Ramos (cell line): Measurements from ENCODE around the gene ADIPOR2.

Experiments used
- in situ Hi-C: fragments of 300-500 bp; cut with MboI; formaldehyde crosslinking; loops from one replicate; pipeline ENCODE4 v1.14.3; 2022; ENCODE audit warnings: low sequenced_read_pairs; ENCODE audit not compliant: unreplicated experiment

The ADIPOR2 gene

DNA sequence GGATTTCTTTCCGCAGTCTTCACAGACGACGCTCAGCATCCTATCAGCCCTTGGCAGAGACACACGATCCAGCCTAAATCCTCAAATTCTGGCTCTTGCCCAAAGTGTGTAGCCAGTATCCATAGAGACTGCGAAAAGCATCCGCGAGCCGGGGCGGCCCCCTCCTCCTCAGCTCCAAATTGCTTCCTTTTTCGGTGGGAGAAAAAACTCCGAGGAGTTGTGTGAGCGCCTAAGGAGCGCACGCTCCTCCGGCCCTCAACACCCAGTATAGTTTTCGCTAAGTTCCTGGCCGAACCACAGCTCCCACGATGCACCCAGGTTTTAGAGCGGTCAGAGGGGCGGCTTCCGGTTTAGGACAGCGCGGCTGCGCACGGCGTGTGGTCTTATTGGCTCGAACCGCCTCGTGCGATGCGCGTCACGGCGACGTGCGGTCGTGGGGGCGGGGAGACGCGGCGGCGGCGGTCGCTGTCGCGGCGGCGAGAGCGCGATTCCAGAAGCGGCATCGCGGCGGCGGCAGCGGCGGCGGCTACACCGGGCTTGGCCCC, at the start of gene ADIPOR2:
Gene ADIPOR2, plus strand, starts transcription at position 493 of the 545 bp plus-strand sequence. CDS start 63,274 bp downstream, outside the sequence.
- in situ Hi-C loops = no loop called here

DNA sequence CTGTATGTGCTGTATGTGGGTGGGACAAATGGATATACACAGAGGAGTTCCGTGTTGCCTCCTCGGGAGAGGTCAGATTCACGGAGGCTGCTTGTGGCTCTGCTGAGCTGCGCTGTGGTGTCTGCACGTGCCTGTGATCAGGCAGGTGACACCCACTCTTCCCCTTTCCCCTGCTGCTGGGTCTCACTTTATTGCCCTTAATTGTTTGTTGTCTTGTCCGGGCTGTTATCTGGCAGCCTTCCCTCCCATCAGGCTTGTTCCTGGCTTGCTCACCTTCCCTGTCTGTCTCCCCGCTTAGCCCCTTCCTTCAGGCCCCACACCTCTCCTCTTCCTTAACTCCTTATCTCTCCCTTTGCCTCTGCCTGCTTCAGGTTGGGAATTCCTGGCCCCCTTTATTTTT, 48.4 kb upstream of the ADIPOR2 start:
- in situ Hi-C loops = loop anchor here (25.0 kb wide), 1 partner anchor 945 kb away; no protein-coding TSS in a partner anchor

DNA sequence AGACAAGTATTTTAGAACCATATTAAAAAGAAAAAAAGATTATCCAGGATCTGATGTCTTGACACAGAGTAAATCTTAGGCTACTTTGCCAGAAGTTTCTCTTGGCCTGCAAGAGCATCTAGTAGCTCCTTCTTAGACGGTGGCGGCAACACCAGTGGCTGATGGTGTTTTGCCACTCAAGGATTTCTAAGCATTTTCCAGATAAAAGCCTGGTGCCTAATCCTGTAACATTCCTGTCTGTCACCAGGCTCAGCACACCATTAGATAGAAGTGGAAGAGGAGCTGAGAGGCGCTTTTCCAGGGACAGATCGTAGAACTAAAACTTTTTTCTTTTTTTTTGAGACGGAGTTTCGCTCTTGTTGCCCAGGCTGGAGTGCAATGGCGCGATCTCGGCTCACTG, 47.8 kb upstream of the ADIPOR2 start:
- in situ Hi-C loops = loop anchor here (25.0 kb wide), 1 partner anchor 944 kb away; no protein-coding TSS in a partner anchor

DNA sequence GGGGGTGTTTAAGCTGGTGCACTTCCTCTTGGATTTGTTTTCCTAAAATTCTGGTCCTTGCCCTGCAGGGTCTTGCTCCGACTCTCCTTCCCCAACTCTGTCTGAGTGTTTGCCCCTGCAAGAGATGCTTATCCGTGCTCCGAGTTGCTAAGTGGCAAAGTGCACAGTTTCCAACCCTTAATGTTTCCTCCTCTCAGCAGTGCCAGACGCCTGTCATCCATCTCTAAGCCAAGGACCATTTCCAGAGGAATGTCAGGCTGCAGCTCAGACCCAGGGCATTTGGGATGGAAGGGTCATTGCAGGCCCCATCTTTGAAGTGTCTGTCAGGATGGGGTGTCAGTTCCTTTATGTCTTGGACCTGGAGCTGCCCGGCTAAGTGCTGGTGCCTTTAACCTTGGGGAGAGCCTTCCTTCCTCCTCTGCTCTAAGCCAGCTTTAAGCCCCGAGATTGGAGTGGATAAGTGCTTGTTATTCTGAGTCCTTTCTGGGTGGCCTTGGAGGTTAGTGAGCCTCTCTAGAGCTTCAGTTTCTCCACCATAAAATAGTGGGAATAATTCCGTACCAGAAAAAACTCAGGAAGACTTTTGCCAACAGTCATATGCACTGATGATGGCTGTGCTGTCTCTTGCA, 46.9 kb upstream of the ADIPOR2 start:
- in situ Hi-C loops = loop anchor here (25.0 kb wide), 1 partner anchor 943 kb away; no protein-coding TSS in a partner anchor

DNA sequence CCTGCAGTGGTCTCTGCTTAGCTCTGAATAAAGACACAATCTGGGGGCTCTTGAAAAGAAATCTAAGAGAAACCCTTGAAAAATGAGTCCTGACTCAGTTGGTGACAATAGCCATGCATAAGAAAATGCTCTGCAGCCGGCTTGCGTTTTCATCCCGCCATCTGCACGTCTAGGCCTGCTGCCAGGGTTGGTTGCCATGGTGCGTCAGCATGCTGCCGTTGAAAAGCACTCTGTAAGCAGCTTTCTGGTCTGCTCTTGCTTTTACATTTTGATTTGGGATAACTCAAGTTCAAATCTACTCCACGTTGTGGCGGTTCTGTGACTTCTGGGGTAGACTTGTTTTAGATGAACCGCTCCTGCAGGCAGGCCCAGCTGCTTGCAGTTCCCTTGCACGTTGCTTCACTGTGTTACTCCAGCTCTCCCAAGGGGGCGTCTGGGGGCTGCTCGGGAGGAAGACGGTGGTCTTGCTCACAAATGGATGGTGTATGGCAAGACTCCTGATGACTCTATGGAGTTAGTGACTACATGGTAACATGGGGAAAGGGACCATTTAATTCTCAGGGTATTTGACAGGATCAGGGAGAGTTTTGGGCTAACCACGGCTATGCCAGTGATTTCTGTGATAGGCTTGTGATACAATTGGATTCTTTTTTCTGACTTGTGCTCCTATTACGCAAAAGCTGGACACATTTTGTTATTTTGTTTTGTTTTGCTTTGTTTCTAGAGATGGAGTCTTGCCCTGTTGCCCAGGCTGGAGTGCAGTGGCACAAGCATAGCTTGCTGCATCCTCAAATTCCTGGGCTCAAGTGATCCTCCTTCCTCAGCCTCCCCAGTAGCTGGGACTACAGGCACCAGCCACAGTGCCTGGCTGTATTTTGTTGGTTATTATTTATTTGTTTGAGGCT, 46.1 kb upstream of the ADIPOR2 start:
- in situ Hi-C loops = loop anchor here (5.0 to 25.0 kb wide), 2 partner anchors 293 to 943 kb away; no protein-coding TSS in a partner anchor

GRCh38 chr12:1645819-1646218, 45.1 kb upstream of the ADIPOR2 start:
- in situ Hi-C loops = loop anchor here (5.0 to 25.0 kb wide), 2 partner anchors 291 to 941 kb away; no protein-coding TSS in a partner anchor

- in situ Hi-C loops = loop anchor here (5.0 to 25.0 kb wide), 2 partner anchors 291 to 941 kb away; no protein-coding TSS in a partner anchor
These were observed 44.1 kb upstream of the ADIPOR2 start for GRCh38 chr12:1646569-1647284.

DNA sequence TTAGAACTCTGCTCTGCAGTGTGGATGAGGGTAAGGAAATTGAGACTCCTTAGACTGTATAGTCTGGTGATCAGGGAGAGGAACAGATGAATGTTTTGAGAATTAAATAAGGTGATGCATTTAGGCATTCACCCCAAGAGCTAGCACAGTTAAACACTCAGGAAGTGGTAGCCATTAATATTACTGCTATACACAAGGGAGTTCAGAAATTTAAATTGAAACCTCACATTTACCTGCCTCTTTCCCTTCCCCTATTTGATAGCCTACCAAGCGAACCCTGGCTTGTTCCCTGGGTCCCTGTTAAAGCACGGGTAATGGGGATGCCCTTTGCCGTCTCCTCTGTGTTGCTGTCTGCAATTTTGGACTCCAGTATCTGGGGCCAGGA, 43.6 kb upstream of the ADIPOR2 start:
- in situ Hi-C loops = loop anchor here (5.0 to 25.0 kb wide), 2 partner anchors 290 to 940 kb away; no protein-coding TSS in a partner anchor

- in situ Hi-C loops = loop anchor here (5.0 kb wide), 1 partner anchor 142 kb away; no protein-coding TSS in a partner anchor
These were observed 40.5 kb upstream of the ADIPOR2 start for GRCh38 chr12:1650260-1650977.

GRCh38 chr12:1650978-1651361, 39.9 kb upstream of the ADIPOR2 start:
- in situ Hi-C loops = loop anchor here (5.0 kb wide), 1 partner anchor 141 kb away; no protein-coding TSS in a partner anchor

DNA sequence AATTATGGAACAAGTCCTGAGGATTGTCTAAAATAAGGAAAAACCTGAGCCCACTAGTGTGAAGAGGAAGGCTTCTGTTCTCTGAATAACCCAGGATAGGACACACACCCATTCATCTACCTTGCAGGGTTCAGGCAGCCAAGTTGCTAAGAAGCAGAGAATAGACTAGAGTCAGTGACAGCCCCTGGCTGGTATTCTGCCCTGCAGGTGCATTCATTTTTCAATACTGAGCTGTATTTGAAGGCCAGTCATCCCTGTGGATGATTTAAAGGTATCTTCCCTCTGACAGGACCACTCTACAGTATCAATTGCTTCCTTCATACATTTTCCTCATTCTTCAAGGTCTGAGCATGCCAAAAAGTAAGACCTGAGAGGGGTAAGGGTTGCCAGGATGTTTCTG, 38.9 kb upstream of the ADIPOR2 start:
- in situ Hi-C loops = loop anchor here (5.0 kb wide), 1 partner anchor 140 kb away; no protein-coding TSS in a partner anchor

GRCh38 chr12:1655225-1655788, 35.6 kb upstream of the ADIPOR2 start:
- in situ Hi-C loops = no loop called here

DNA sequence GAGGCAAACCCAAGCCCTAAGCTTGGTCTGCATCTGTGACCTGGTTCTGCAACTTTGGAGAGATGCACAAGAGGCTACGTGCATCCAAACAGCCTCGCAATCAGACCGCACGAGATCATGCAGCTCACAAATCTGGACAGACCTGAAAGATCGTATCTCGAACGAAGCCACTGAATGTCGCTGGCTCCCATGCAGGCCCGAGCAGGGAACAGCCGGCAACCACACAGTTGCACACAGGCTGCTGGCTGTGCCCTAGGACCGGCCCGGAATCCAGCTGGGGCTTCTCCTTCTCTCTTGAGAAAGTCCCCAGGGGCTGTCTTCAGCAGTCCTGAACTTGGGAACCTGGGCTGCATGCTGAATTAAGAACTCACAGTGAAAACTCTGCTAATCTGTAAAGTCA, 34.0 kb upstream of the ADIPOR2 start:
- in situ Hi-C loops = no loop called here

DNA sequence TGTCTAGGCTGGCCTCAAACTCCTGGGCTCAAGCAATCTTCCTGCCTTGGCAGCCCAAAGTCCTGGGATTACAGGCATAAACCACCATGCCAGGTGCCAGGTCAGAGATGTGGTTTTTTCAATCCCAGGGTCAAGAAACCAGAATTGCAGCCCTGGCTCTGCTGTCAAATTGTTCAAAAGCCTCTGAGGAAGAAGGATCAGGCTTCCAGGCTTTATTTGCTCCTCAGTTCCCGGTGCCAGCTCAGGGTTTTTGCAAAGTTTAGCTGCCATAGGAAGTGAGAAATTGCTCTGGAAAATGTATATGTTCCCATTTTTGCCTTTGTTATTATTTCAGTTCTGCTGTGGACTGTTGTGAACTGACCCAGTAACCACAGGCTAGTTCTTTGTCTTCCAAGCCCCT, 33.2 kb upstream of the ADIPOR2 start:
- in situ Hi-C loops = no loop called here

DNA sequence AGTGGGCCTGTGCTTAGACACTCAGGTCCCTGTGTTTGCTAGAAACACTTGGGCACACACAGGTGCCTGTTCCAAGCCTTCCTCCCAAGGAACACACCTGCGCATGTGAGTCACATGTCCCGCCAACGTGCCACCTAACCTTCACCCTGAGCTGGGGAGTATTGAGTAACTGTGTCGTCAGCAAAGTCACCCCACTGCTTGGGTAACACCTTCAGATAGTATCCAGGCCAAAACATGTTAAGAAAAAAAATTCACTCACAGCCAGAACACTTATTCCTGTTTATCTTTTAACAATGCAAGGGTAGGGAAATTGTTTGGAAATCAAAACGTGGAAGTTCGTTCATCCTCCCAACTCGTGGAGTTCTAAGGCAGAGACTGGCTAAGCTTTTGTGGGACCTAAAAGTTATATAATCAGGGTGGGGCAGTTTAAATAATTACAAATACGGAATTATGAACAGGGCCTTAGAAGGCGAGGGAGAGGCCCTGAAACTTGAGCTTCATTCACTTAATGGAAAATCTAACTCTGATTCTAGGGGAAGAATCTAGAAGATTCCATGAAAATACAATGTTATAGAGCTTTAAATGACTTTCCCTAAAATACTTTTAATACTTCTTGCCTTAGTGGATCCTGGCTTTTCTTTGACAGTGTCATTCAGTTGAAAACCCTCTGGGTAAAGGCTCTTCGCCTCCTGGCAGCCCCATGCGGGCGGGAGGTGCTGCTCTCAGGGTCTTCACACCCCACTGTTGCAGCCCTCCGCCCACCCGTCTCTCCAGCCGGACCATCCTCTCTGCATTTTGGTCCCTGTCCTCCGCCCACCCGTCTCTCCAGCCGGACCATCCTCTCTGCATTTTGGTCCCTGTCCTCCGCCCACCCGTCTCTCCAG, 30.3 kb upstream of the ADIPOR2 start:
- in situ Hi-C loops = no loop called here

GRCh38 chr12:1661553-1662335, 29.1 kb upstream of the ADIPOR2 start:
- in situ Hi-C loops = no loop called here

GRCh38 chr12:1662761-1663439, 28.0 kb upstream of the ADIPOR2 start:
- in situ Hi-C loops = no loop called here
